LNCAP (cell line): ENCODE data around the gene MFSD6L.

Experiments
- TF ChIP-seq, protein P1 (sequence below): fragments of 450-650 bp; IDR thresholded peaks from 2 replicates; pipeline ENCODE4 v1.5.1; 2017; ENCODE audit warnings: mild to moderate bottlenecking

MFSD6L gene

GRCh38 chr17:8782176-8782575 is 17.0 kb downstream of the MFSD6L start:
- TF ChIP-seq, protein P1, sequence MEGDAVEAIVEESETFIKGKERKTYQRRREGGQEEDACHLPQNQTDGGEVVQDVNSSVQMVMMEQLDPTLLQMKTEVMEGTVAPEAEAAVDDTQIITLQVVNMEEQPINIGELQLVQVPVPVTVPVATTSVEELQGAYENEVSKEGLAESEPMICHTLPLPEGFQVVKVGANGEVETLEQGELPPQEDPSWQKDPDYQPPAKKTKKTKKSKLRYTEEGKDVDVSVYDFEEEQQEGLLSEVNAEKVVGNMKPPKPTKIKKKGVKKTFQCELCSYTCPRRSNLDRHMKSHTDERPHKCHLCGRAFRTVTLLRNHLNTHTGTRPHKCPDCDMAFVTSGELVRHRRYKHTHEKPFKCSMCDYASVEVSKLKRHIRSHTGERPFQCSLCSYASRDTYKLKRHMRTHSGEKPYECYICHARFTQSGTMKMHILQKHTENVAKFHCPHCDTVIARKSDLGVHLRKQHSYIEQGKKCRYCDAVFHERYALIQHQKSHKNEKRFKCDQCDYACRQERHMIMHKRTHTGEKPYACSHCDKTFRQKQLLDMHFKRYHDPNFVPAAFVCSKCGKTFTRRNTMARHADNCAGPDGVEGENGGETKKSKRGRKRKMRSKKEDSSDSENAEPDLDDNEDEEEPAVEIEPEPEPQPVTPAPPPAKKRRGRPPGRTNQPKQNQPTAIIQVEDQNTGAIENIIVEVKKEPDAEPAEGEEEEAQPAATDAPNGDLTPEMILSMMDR = no peak

DNA sequence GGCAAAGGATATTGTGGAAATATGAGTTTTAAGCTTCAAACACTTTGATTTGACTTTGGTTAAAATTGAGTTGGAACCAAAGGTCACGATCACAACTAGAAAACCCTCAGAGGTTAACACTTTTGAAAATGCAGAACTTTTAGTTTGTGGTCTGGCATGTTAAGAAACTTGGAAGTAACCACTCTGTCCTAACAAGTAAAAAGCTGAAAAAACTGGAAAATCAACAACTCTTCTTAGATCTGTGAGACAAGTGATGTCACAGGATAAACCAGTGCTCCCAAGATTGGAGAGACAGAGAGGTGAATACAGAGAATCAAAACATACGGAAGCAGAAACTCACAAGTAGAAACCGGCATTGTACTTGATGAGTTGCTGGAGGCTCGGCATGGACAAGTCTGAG is 17.4 kb downstream of the MFSD6L start:
- TF ChIP-seq, protein P1 = no peak

DNA sequence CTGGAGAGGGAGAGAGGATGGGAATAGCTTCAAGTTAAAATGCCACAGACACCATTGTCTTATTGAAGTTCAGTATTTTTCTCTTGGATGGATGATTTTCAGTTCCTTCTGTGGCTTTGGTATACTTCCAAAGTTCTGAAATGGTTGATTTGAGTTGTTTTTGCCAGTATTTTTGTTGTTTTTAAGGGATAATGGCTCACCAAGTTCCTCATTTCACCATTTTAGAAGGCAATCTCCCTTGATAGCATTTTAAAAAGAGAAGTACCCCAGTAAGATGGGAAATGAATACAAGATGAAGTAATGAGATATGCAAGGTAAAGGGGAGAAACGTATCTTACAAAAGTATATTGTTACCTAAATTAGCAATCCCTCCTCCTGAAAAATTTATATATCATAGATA is 22.3 kb downstream of the MFSD6L start:
- TF ChIP-seq, protein P1 = no peak

GRCh38 chr17:8776248-8776647 is 22.9 kb downstream of the MFSD6L start:
- TF ChIP-seq, protein P1 = no peak

- TF ChIP-seq, protein P1 = no peak
Observed at GRCh38 chr17:8766731-8767130, 32.4 kb downstream of the MFSD6L start.

DNA sequence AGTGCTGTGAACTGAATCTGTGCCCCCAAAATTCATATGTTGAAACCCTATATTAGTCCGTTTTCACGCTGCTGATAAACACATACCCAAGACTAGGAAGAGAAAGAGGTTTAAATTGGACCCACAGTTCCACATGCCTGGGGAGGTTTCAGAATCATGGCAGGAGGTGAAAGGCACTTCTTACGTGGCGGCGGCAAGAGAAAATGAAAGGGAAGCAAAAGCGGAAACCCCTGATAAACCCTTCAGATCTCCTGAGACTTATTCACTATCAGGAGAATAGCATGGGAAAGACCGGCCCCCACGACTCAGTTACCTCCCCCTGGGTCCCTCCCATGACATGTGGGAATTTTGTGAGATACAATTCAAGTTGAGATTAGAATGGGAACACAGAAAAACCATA is 37.2 kb downstream of the MFSD6L start:
- TF ChIP-seq, protein P1 = no peak

DNA sequence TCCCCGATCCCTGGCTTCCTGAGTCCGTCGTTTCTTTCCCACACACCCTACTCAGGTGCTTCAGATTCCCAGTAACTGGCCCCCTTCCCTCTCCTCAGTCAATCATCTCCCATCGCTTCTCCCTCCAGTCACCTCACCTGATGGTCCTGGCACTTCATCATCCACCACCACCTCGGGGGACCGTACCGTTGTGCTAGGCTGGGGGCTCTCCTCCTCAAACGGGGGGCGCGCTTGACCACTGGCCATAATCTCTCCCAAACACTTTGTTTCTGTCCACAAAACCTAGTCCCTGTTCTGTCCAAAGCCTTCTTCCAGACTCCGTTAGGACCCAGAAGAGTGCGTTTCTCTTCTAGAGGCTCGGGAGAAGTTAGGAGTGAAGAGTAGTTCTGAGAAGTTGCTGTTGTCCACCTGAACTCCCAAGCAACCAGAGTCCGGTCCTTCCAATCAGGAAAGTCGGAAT is 41.0 kb downstream of the MFSD6L start, which contains the start of gene SPDYE4:
Gene SPDYE4 (minus strand): TSS at position 410 of the 460 bp plus-strand sequence. CDS start 164 bp downstream, at position 246.
- TF ChIP-seq, protein P1 = no peak

GRCh38 chr17:8757189-8757588 is 42.0 kb downstream of the MFSD6L start:
- TF ChIP-seq, protein P1 = no peak
